Endothelial cell of umbilical vein (primary cell): ENCODE results near the gene THSD4. TPM values are rescaled to one million over a fixed set of nuclear protein-coding genes. Genes with fewer than 3 reads are reported as not detected.

Experiments used
- BruUV-seq: library from RNA; stranded (reverse); fragments of 400-500 nt; replicated peaks from 2 replicates; lab custom pipeline; 2021; lab: Mats Ljungman, UMichigan
- CTCF ChIA-PET: fragments of 300-600, 350-600 bp; sonication (Branson Sonifier 250); formaldehyde crosslinking; loops from one replicate; lab custom pipeline; 2021; ENCODE audit warnings: antibody characterized with exemption, inconsistent platforms; lab: Charles Lee
- POLR2A ChIA-PET: fragments of 300-600, 350-600 bp; sonication (Branson Sonifier 250); formaldehyde crosslinking; loops from one replicate; lab custom pipeline; 2021; ENCODE audit warnings: antibody characterized with exemption, inconsistent platforms; lab: Charles Lee
- DNase-seq: peaks from one replicate; pipeline ENCODE4 v3.0.0-alpha.2; 2011; ENCODE audit warnings: low read depth, low spot score
- FAIRE-seq: peaks from 2 replicates; lab custom pipeline; 2011; peaks lifted over from hg19 to GRCh38; lab: Jason Lieb, UNC
- H2AFZ ChIP-seq: 2 replicates; pipeline ENCODE4 v1.6.0; 2012; ENCODE audit warnings: low read depth, low read length, control low read depth, inconsistent platforms
- H3K27ac ChIP-seq: 2 replicates; pipeline ENCODE4 v1.5.1; 2011; ENCODE audit warnings: low read depth, mild to moderate bottlenecking, control low read depth, low read length, moderate library complexity; ENCODE audit not compliant: insufficient read depth
- H3K27me3 ChIP-seq, 2 experiments: 2 replicates each; pipeline versions ENCODE4 v1.6.0 to v1.6.1; 2011; ENCODE audit warnings: low read length in 2 of 2, mixed read lengths in 1 of 2; ENCODE audit not compliant: control insufficient read depth in 2 of 2, insufficient read depth in 2 of 2
- H3K36me3 ChIP-seq, 2 experiments: 2 replicates in 1 of 2; 3 replicates in 1 of 2; pipeline ENCODE4 v1.5.1; 2011; ENCODE audit warnings: low read length in 2 of 2, mild to moderate bottlenecking in 1 of 2, moderate library complexity in 1 of 2; ENCODE audit not compliant: control insufficient read depth in 2 of 2, insufficient read depth in 2 of 2; ENCODE audit errors: extremely low read depth in 1 of 2
- H3K4me1 ChIP-seq: 3 replicates; pipeline ENCODE4 v1.5.1; 2011; ENCODE audit warnings: mild to moderate bottlenecking, low read length; ENCODE audit not compliant: control insufficient read depth, insufficient read depth; ENCODE audit errors: extremely low read depth
- H3K4me2 ChIP-seq: 2 replicates; pipeline ENCODE4 v1.6.1; 2011; ENCODE audit warnings: low read length, control low read depth, mixed read lengths; ENCODE audit not compliant: insufficient read depth
- H3K4me3 ChIP-seq, 3 experiments: fragments of 200-600 bp in 1 of 3; sonication (generic), shearing (Covaris generic) in 1 of 3; replicated peaks in 1 of 3; 2 replicates each; pipeline ENCODE4 v1.5.1; 2011 to 2016; ENCODE audit warnings: control low read depth in 3 of 3, low read length in 3 of 3, mild to moderate bottlenecking in 2 of 3, inconsistent platforms in 1 of 3, low read depth in 1 of 3, moderate library complexity in 1 of 3; ENCODE audit not compliant: insufficient read depth in 1 of 3
- H3K79me2 ChIP-seq: 2 replicates; pipeline ENCODE4 v1.6.0; 2012; ENCODE audit warnings: low read length, inconsistent platforms; ENCODE audit not compliant: control insufficient read depth, insufficient read depth
- H3K9ac ChIP-seq: replicated peaks from 2 replicates; pipeline ENCODE3; 2011; ENCODE audit warnings: low read length, control low read depth; ENCODE audit not compliant: insufficient read depth; ENCODE audit errors: extremely low read depth
- H3K9me1 ChIP-seq: replicated peaks from 3 replicates; pipeline ENCODE4 v1.6.0; 2011; ENCODE audit warnings: mild to moderate bottlenecking, low read length; ENCODE audit not compliant: control insufficient read depth, insufficient read depth; ENCODE audit errors: extremely low read depth
- H3K9me3 ChIP-seq: replicated peaks from 2 replicates; pipeline ENCODE4 v1.5.1; 2012; ENCODE audit warnings: low read length, inconsistent platforms; ENCODE audit not compliant: control insufficient read depth, insufficient read depth
- H4K20me1 ChIP-seq: replicated peaks from 2 replicates; pipeline ENCODE3; 2011; ENCODE audit warnings: mild to moderate bottlenecking, low read length; ENCODE audit not compliant: control insufficient read depth, insufficient read depth; ENCODE audit errors: extremely low read depth
- CTCF ChIP-seq, 2 donors: IDR thresholded peaks; 1 replicate in 1 of 2; 2 replicates in 1 of 2; pipeline ENCODE4 v1.5.1; 2011; ENCODE audit warnings: low read length in 2 of 2, mild to moderate bottlenecking in 2 of 2, moderate library complexity in 2 of 2, control low read depth in 1 of 2, inconsistent platforms in 1 of 2, low read depth in 1 of 2; ENCODE audit not compliant: insufficient read depth in 1 of 2; ENCODE audit errors: extremely low read depth in 1 of 2
- EZH2 ChIP-seq: IDR thresholded peaks from 2 replicates; pipeline ENCODE4 v1.6.1; 2012; ENCODE audit warnings: borderline replicate concordance, low read depth, mild to moderate bottlenecking, moderate library complexity, low read length, inconsistent platforms; ENCODE audit not compliant: severe bottlenecking
- FOS ChIP-seq: IDR thresholded peaks from 2 replicates; pipeline ENCODE4 v1.6.1; 2011; ENCODE audit warnings: mild to moderate bottlenecking, low read length, moderate library complexity, borderline replicate concordance; ENCODE audit not compliant: insufficient read depth
- GATA2 ChIP-seq: IDR thresholded peaks from 2 replicates; pipeline ENCODE4 v1.7.0; 2011; ENCODE audit warnings: low read depth, mild to moderate bottlenecking, moderate library complexity, mixed read lengths, low read length; ENCODE audit not compliant: insufficient read length, insufficient read depth
- JUN ChIP-seq: IDR thresholded peaks from 2 replicates; pipeline ENCODE4 v1.6.1; 2011; ENCODE audit warnings: borderline replicate concordance, low read depth; ENCODE audit not compliant: insufficient read length, insufficient read depth
- MAX ChIP-seq: IDR thresholded peaks from 2 replicates; pipeline ENCODE4 v1.6.1; 2011; ENCODE audit not compliant: insufficient read depth, insufficient read length
- MYC ChIP-seq: IDR thresholded peaks from one replicate; pipeline ENCODE4 v1.6.1; 2011; ENCODE audit warnings: mild to moderate bottlenecking, low read depth, low read length
- POLR2A ChIP-seq: IDR thresholded peaks from 2 replicates; pipeline ENCODE4 v1.6.1; 2012; ENCODE audit warnings: low read depth, mild to moderate bottlenecking, control low read depth, low read length
- POLR2AphosphoS5 ChIP-seq: IDR thresholded peaks from 2 replicates; pipeline ENCODE4 v1.6.1; 2012; ENCODE audit warnings: low read depth, mild to moderate bottlenecking, control low read depth, low read length, moderate library complexity; ENCODE audit not compliant: insufficient read depth
- dilution Hi-C: fragments of 300-500 bp; cut with MboI; formaldehyde crosslinking; loops from one replicate; pipeline ENCODE4 v1.15.0; 2019; ENCODE audit warnings: low sequenced_read_pairs; ENCODE audit not compliant: extremely low pct_ligation_motif_present
- intact Hi-C: fragments of 100-400 bp; cut with micrococcal nuclease; formaldehyde crosslinking; loops from one replicate; pipeline ENCODE4 v1.10.0; 2022
- polyA plus RNA-seq, 4 experiments: library from polyadenylated mRNA; depleted of rRNA in 3 of 4; stranded (reverse) in 3 of 4; unstranded in 1 of 4; fragments of >200 nt; gene quantifications; 2 replicates each; pipeline versions ENCODE4 v1.2.1 to v1.2.3, GENCODE V29; 2011 to 2012; ENCODE audit warnings: missing spikeins in 1 of 4
- total RNA-seq: library from RNA; stranded (reverse); gene quantifications from 2 replicates; pipeline ENCODE4 v1.2.3, GENCODE V29; 2021

The THSD4 gene
- total and polyA plus RNA-seq, 2 donors (not counting 3 experiments of a cell fraction or from before 2014, with no cell fraction given): 9.9 to 25.4 TPM

GRCh38 chr15:71449956-71450355 is 334.7 kb downstream of the THSD4 start:
- dilution Hi-C loops (no loop called here), intact Hi-C loops (loop anchor here (2.0 kb wide), 3 partner anchors 83 to 705 kb away; no protein-coding TSS in a partner anchor)
- no TSS peak for BruUV-seq
- Histone ChIP-seq H3K27me3 (no peaks in the 10 kb centered on the region), H2AFZ (no peak overlapping the region), H3K4me2 (no peak overlapping the region), H3K4me3 (no peak overlapping the region), H3K9me3 (no peaks in the 10 kb centered on the region), H3K27ac (no peak overlapping the region), H3K4me1 (peaks cover 21% of the 10 kb centered on the region), H3K36me3 (no peaks in the 10 kb centered on the region), H3K79me2 (no peaks in the 10 kb centered on the region), H3K9ac (no peak overlapping the region), H3K9me1 (no peaks in the 10 kb centered on the region), H4K20me1 (no peaks in the 10 kb centered on the region)
- ChIA-PET POLR2A (no interaction called here), CTCF (interaction anchor here (0.6 to 3.5 kb wide), 10 partner anchors 64 to 707 kb away, joined by 3 to 25 read pairs (median 6); no protein-coding TSS in a partner anchor)
- FAIRE-seq (no peak), DNase-seq (no peak)
- TF ChIP-seq POLR2A: no peak
- TF ChIP-seq MYC: no peak
- no peak for TF ChIP-seq EZH2
- TF ChIP-seq JUN: no peak
- TF ChIP-seq CTCF (IDR thresholded peaks at IDR 0.05; ENCODE audit: extremely low read depth in 1 of 2, insufficient read depth in 1 of 2, low read depth in 1 of 2, low read length in 2 of 2): no peak
- no peak for TF ChIP-seq GATA2
- TF ChIP-seq MAX: no peak
- no peak for TF ChIP-seq POLR2AphosphoS5
- no peak for TF ChIP-seq FOS
